ENCODE measurements around the gene MYT1.

DNA sequence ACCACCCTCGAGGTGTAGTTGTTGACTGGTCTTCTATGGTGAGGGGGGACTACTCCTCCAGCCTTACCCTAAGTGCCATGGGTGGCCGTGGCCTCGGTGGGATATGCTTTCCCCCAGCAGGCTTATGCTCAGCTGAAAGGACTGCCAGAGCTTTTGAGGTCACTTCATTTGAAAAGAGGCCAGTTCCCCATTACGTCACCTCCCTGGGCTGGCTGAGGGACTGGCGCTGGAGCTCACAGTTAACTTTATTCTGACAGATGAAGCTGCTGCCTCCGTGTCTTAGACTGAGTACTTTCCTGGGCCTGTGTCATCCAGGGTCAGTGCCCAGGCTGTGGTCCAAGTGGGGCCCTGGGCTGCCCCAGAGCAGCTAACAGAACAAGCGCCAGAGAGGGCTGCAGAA, 48.5 kb downstream of the MYT1 start:
- TF ChIP-seq, protein P1, sequence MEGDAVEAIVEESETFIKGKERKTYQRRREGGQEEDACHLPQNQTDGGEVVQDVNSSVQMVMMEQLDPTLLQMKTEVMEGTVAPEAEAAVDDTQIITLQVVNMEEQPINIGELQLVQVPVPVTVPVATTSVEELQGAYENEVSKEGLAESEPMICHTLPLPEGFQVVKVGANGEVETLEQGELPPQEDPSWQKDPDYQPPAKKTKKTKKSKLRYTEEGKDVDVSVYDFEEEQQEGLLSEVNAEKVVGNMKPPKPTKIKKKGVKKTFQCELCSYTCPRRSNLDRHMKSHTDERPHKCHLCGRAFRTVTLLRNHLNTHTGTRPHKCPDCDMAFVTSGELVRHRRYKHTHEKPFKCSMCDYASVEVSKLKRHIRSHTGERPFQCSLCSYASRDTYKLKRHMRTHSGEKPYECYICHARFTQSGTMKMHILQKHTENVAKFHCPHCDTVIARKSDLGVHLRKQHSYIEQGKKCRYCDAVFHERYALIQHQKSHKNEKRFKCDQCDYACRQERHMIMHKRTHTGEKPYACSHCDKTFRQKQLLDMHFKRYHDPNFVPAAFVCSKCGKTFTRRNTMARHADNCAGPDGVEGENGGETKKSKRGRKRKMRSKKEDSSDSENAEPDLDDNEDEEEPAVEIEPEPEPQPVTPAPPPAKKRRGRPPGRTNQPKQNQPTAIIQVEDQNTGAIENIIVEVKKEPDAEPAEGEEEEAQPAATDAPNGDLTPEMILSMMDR (IDR thresholded peaks at IDR 0.05; ENCODE audit: low read depth, low read length, missing input control), result no peak
- TF ChIP-seq, protein P2, sequence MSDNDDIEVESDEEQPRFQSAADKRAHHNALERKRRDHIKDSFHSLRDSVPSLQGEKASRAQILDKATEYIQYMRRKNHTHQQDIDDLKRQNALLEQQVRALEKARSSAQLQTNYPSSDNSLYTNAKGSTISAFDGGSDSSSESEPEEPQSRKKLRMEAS (IDR thresholded peaks at IDR 0.05), result no peak
- no peak for TF ChIP-seq TAF1 (conservative IDR thresholded peaks at IDR 0.05)
- no peak for TF ChIP-seq GABPA (IDR thresholded peaks at IDR 0.05 in 1 of 2, conservative IDR thresholded peaks at IDR 0.05 in 1 of 2)
- TF ChIP-seq, protein P3, sequence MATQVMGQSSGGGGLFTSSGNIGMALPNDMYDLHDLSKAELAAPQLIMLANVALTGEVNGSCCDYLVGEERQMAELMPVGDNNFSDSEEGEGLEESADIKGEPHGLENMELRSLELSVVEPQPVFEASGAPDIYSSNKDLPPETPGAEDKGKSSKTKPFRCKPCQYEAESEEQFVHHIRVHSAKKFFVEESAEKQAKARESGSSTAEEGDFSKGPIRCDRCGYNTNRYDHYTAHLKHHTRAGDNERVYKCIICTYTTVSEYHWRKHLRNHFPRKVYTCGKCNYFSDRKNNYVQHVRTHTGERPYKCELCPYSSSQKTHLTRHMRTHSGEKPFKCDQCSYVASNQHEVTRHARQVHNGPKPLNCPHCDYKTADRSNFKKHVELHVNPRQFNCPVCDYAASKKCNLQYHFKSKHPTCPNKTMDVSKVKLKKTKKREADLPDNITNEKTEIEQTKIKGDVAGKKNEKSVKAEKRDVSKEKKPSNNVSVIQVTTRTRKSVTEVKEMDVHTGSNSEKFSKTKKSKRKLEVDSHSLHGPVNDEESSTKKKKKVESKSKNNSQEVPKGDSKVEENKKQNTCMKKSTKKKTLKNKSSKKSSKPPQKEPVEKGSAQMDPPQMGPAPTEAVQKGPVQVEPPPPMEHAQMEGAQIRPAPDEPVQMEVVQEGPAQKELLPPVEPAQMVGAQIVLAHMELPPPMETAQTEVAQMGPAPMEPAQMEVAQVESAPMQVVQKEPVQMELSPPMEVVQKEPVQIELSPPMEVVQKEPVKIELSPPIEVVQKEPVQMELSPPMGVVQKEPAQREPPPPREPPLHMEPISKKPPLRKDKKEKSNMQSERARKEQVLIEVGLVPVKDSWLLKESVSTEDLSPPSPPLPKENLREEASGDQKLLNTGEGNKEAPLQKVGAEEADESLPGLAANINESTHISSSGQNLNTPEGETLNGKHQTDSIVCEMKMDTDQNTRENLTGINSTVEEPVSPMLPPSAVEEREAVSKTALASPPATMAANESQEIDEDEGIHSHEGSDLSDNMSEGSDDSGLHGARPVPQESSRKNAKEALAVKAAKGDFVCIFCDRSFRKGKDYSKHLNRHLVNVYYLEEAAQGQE (IDR thresholded peaks at IDR 0.05), result no peak
- no peak for TF ChIP-seq SP1 (IDR thresholded peaks at IDR 0.05)
- TF ChIP-seq, protein P4, sequence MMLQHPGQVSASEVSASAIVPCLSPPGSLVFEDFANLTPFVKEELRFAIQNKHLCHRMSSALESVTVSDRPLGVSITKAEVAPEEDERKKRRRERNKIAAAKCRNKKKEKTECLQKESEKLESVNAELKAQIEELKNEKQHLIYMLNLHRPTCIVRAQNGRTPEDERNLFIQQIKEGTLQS (IDR thresholded peaks at IDR 0.05), result no peak
- no peak for TF ChIP-seq NR2F2 (IDR thresholded peaks at IDR 0.05)
- no peak for TF ChIP-seq YY1 (IDR thresholded peaks at IDR 0.05)
- TF ChIP-seq, protein P5, sequence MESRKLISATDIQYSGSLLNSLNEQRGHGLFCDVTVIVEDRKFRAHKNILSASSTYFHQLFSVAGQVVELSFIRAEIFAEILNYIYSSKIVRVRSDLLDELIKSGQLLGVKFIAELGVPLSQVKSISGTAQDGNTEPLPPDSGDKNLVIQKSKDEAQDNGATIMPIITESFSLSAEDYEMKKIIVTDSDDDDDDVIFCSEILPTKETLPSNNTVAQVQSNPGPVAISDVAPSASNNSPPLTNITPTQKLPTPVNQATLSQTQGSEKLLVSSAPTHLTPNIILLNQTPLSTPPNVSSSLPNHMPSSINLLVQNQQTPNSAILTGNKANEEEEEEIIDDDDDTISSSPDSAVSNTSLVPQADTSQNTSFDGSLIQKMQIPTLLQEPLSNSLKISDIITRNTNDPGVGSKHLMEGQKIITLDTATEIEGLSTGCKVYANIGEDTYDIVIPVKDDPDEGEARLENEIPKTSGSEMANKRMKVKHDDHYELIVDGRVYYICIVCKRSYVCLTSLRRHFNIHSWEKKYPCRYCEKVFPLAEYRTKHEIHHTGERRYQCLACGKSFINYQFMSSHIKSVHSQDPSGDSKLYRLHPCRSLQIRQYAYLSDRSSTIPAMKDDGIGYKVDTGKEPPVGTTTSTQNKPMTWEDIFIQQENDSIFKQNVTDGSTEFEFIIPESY (IDR thresholded peaks at IDR 0.05), result no peak
- no peak for TF ChIP-seq EGR1 (IDR thresholded peaks at IDR 0.05; ENCODE audit: low read depth in 2 of 2)
- TF ChIP-seq RXRA (IDR thresholded peaks at IDR 0.05), result peak in 1 of 2 donors; percentile 28
- no peak for TF ChIP-seq RAD21 (IDR thresholded peaks at IDR 0.05)
